HG03060 (cell line): ENCODE measurements around the gene NTHL1.

ENCODE experiments used
- ATAC-seq: cut with Tn5 transposase; IDR thresholded peaks from one replicate; pipeline ENCODE4 v1.9.1; 2021; ENCODE audit warnings: low read depth, moderate number of reproducible peaks; ENCODE audit not compliant: unreplicated experiment

Gene NTHL1

DNA sequence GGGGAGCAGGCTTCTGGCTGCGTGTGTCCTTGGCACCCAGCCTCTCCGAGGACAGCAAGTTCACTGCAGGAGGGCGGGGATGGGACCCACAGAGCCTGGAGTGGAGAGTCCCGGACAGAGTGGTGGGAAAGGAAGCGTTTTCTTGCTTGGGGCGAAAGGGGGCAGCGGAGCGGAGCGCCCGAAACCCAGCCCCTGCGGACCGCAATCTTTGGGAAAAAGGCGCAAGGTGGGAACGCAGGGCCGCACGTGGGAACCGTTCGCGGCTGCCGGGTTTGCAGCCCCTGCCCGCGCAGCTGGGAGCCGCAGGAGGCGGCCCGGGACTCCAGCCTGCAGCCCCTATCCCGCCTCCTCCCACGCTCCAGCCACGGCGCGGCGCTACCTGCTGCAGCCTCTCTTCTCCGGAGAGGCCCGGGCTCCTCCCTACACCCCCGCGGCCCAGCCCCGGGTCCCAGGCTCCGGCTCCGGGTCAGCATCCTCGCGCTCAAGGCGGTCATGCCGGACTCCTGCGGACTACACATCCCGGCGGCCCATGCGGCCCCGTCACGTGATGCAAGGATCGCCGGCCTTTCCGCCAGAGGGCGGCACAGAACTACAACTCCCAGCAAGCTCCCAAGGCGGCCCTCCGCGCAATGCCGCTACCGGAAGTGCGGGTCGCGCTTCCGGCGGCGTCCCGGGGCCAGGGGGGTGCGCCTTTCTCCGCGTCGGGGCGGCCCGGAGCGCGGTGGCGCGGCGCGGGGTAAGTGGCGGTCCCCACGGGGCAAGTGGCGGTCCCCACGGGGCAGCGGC, at the start of gene NTHL1, which contains the start of gene TSC2:
Gene NTHL1 (minus strand): TSS at position 505 of the 786 bp plus-strand sequence. CDS start 11 bp downstream, at position 494.
Gene TSC2 (plus strand): TSS at position 656 of the 786 bp plus-strand sequence. CDS start 631 bp downstream, outside the sequence.
- peak; percentile 94 for ATAC-seq

DNA sequence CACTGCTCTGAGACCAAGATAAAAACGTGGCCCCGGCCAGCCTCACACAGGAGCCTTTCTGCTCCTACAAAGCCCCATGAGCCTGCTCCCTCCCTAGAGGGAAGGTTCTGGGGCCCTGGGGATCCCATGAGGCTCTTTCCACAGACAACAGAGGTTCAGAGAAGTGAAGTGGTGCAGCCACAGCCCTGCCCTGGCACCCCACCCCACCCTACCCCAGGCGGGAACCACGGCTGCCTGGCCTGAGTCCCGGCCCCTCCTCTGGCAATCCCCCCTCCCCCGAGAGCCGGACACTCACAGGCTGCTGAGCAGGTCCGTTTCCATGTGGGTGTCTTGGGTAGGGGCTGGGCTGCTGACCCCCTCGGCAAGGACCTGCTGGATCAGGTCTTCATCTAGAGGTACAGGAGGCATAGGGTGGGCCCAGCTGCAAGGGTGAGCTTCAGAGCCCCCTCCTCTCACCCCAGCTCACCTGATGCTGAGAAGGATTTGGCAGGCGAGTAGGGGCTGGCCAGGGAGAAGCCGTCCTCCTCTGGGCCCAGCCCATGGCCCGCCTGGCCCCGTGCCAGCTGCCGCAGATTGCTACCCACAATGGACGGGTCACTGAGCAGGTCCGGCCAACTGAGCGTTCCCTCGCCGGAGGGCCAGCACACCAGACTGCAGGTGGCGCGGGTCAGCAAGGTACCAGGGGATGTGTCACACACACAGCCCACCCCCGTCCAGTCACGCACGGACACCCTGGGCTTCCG, 49.4 kb upstream of the NTHL1 start:
- no peak for ATAC-seq

DNA sequence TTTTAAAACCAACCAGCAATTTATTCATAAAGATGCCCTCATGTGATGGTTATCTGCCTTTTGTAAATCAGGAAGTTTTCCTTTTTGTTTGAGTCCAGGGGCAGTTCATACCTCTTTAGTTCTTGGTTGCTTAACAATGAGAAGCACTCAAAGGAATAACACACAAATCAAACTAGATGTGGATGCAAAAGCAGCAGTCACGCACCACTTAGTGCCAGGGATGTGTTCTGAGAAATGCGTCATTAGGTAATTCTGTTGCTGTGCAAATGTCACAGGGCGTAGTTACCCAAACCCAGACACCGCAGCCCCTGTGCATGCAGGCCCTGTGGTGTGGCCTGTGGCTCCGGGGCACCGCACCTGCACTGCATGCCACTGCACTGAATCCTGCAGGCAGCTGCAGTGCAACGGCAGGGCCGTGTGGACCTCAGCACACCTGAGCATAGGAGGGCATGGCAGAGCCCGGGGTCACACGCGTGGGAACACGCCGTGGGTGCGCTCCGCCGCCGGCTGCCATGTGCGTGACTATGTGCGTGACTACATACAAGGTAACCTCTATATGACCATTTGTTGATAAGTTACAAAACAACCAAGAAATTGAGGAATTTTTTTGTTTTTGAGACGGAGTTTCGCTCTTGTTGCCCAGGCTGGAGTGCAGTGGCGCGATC, 48.4 kb upstream of the NTHL1 start:
- no peak for ATAC-seq

DNA sequence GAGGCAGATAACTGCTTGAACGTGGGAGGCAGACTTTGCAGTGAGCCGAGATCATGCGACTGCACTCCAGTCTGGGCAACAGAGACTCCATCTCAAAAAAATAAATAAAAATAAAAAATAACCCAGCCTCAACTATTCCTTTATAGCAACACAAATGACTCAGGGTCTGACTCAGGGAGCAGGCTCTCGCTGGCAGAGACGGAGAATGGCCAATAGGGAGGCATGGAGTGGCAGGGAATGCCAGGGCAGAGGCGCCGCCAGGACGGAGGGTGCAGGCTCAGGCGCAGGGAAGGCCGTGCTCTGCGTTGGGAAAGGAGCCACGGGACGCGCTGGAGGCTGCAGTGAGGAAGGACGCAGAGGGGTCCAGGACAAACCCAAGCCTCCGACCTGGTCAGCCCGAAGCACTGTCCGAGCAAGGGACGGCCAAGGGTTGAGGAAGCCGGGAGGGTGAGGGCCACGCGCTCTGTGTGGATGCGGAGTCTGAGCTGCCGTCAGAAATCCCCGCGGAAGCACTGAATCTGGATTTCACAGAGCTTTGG, 47.8 kb upstream of the NTHL1 start:
- ATAC-seq = no peak

DNA sequence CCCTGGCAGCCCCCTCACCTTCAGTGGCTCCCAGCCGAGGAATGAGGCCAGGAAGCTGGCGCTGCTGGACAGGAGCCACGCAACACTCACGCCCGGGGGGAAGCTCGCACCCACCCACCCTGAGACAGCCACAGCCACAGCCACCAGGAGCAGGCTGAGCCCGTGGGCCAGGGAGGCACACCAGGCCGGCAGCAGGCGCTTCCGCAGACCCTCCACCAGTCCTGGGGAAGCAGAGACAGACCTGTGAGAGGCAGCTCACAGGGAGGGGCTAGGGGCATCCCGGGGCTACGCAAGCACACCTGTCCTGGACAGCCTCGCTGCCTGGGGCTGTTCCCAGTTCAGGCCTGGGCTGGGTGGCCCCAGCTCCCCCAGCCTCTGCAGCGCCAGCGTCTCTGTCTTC, 46.2 kb upstream of the NTHL1 start:
- no peak for ATAC-seq

DNA sequence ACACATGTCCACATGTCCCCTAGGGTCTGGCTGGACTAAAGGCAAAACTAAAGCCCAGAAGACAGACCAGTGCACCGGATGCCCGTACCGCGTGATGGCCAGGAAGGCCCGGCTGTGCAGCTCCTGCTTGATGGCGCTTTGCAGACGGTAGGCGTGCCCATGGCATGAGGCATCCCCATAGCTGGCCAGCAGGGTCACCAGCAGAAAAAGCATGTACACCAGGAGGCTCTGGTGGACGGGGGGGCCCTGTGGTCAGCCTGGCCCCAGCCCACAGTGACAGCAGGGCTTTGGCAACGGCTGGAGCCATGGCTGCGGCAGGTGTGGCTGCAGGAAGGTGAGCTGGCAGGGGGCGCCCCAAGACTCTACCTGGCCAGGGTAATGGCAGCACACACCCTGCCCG, 45.2 kb upstream of the NTHL1 start:
- no peak for ATAC-seq

DNA sequence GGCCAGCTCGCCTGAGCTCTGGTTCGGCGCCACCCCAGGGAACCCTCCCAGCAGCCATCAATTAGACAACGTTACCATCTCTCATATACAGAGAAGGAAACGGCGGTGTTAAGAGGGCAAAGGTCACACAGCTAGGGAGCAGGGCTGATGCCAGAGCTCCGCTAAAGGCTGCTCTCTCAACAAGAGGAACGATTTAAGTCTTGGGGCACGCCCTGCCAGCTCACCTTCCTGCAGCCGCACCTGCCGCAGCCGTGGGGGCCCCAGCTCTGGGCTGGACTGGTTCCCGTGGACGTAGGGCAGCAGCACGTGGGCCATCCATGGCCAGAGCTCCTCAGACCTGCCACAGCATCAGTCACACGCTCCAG, 44.6 kb upstream of the NTHL1 start:
- ATAC-seq = no peak

DNA sequence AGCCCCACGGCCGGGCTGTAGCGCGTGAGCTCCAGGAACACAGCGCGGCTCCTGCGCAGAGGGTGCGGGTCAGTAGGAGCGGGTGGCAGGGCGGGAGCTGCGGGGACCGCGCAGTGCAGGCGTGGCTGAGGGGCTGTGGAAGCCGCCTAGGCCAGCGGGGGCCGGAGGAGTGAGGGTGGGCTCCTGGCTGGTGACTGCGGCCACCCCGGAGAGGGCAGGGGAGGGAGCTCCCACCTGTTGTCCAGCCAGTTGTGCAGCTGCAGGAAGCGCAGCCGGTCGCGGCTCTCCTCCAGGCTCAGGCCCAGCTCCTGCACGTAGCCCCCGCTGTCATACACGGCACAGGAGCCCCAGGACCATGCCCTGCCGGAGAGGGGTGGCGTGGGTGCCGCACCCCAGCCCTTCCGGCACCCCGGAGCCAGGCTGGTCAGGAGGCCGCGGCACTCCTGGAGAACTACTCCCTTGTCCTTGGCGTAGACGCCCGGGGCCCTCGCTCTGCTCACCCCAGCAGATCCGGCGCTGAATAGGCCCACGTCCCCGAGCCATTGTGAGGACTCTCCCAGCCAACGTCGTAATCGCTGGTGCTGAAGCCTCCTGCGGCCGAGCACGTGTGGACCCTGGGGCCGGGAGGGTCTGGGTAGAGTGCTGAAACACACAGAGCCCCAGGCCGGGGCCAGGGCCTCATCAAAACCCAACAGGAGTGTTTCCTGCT, 44.1 kb upstream of the NTHL1 start:
- no peak for ATAC-seq

DNA sequence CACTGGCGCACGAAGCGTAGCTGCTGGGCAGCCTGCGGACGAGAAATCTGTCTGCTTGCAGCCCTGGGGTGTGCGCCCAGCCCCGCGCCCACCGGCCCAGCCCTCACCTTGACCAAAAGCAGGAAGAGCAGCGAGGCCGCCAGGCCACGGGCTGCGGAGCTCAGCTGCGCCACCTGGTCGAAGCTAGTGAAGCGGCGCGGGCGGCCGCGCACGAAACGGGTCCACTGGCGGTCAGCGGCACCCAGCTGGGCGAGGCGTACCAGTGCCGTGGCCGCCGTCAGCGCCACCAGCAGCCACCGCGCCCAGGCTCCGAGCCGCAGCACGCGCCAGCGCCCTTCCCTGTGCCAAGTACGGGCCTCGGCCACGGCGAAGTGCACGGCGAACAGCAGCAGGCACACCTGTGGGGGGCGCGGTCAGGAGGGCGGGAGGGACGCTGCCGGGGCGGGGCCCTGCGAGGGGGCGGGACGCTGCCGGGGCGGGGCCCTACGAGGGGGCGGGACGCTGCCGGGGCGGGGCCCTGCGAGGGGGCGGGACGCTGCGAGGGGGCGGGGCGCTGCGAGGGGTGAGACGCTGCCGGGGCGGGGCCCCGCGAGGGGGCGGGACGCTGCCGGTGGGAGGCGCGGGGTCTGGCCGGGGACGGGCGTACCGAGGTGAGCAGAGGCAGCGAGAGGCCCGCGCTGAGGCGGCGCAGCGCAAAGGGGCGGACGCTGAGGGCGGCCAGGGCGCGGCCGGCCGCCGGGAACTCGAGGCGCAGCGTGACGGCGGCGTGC, 43.3 kb upstream of the NTHL1 start:
- no peak for ATAC-seq

DNA sequence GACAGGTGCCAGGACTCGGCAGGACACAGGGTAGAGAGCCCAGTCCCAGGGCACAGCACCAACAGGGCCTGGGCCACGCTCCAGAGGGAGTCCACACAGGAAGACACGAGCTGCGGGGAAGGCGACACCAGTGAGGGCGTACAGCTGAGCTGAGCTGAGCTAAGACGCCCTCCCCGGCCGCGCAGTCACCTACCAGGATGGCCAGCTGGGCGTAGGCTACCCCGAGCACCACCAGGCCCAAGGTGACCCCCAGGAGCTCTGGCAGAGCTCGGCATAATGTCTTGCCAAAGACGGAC, 42.8 kb upstream of the NTHL1 start:
- ATAC-seq = no peak

DNA sequence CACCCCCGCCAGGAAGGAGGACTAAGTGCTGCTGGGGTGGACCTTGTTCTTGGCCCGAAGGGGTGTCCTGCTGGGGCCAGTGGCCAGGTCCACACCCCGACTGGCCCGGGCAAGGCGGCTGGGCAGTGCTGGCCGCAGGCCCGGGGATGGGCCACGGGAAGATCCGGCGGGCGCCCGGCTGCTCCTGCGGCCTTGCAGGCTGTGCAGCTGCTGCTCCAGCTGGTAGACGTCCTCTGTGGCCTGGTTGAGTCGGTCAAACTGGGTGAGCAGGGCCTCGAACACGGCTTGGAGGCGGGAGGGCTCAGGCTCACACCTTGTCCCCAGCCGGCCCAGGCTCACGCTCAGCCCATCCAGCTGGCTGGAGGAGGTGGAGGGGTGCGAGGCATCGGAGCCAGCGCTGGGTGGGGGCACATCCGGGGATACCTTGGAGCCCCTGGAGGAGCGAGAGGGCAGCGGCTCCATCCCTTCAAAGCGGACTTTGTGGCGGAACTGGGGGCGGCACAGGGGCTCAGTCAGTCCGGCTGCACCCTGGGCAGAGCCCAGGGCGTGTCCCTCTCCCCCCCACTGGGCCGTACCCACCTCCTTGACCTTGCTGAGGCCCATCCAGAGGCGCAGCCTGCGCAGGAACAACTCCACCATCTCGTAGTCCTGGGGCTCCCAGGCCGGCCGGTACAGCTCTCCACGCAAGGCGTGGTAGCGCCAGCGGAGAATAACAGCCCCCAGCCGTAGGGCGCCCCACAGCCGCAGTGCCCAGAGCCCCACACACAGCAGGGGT, 42.3 kb upstream of the NTHL1 start:
- ATAC-seq = no peak

DNA sequence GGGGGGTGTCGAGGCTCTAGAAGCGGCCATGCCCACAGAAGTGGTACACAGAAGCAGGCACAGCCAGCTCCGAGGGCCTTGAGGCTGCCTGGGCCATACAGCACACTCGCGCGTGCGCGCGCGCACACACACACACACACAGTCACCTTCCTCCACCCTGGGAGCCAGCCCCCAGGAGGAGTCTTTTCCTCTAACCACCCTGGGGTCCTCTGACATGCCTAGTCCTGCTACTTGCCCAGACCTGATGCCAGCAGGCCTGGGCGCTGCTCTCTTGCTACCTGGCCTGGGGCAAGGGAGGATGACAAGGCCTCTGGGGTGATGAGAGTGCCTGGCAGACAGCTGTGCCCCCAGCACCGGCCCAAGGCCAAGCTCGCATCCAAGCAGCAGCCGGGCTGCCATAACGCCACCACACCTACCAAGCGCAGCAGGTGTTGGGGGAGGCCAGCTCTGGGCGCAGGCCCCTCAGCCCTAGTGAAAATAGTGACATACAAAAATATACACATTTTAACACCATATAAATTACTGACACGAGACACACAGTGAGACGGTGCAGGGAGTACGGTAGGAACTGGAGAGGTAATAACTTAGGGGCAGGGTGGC, 41.2 kb upstream of the NTHL1 start:
- ATAC-seq = no peak

DNA sequence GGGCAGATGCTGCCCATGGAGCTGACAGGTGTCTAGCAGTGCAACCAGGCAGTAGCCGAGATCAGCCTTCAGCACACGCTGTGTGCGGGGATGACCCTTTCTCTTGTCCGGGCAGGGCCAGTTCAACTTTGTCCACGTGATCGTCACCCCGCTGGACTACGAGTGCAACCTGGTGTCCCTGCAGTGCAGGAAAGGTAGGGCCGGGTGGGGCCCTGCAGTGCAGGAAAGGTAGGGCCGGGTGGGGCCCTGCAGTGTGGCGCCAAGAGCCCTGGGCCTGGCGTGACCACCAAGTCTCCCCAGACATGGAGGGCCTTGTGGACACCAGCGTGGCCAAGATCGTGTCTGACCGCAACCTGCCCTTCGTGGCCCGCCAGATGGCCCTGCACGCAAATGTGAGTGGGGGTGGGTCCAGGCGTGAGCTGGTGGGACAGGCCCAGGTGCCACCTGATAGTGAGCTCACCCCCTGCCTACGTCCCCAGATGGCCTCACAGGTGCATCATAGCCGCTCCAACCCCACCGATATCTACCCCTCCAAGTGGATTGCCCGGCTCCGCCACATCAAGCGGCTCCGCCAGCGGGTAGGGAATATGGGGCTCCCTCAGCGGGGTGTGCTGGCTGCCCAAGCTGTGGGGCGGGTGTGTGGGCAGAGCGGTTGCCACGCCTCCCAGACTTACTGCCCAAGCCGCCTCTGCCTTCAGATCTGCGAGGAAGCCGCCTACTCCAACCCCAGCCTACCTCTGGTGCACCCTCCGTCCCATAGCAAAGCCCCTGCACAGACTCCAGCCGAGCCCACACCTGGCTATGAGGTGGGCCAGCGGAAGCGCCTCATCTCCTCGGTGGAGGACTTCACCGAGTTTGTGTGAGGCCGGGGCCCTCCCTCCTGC, 40.4 kb upstream of the NTHL1 start:
- ATAC-seq = no peak

DNA sequence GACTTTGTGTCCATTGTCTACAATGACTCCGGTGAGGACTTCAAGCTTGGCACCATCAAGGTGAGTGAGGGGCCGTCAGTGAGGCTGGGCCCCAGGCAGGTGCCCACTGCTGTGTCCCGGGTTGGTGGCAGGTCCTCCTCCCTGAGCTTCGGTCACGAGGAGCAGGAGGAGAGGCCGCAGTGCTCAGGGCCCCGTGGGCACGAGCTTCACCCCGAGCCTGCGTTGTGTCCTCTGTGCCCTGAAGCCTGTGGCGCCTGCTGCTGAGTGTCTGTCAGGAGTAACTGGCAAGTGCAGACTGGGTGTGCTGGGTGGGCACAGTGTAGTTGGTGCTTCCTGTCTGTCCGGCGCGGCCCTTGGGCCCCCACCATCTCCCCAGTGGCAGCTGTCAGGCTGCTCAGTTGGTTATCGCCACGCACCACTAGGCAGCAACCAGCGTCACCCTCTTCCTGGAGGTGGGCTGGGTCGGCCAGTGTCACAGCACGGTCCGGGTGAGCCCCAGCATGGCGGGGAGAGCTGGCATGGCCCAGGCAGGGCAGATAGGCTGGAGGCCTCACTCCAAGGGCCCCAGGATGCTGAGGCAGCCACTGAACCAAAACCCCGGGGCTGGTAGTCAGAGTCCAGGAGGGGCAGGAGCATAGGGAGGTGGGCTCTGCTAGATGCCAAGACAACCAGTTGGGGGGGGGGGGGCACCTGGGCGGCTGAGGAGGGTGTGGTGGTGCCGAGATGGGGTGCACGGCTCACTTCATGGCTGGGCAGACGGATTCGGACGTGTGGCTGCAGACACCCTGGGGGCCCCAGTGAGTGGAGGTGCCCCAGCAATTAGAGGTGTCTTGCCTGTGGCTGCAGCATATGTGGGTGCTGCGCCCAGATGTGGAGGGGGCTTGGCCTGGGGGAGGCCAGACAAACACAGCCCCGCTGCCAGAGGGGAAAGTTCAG, 39.4 kb upstream of the NTHL1 start:
- no peak for ATAC-seq

DNA sequence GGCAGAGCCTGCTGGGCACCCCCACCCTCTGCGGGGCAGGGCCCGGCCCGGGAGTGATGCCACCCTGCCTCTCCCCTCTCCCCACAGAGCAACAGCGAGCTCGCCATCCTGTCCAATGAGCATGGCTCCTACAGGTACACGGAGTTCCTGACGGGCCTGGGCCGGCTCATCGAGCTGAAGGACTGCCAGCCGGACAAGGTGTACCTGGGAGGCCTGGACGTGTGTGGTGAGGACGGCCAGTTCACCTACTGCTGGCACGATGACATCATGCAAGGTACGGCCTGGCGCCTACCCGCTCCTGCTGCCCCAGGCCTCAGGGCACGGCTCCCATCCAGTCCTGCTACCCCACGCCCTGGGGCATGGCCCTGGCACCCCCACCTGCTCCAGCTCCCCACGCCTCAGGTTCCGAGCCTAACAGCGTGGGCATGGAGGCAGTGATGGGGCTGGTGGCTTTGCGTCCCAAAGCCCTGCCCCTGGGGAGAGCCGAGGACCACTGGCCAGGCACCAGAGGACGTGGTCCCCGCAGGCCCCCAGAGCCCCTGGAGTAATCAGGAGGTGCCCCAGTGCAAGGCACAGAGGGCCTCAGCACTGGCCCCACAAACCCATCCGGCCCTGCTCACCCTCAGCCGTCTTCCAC, 38.6 kb upstream of the NTHL1 start:
- ATAC-seq = no peak

DNA sequence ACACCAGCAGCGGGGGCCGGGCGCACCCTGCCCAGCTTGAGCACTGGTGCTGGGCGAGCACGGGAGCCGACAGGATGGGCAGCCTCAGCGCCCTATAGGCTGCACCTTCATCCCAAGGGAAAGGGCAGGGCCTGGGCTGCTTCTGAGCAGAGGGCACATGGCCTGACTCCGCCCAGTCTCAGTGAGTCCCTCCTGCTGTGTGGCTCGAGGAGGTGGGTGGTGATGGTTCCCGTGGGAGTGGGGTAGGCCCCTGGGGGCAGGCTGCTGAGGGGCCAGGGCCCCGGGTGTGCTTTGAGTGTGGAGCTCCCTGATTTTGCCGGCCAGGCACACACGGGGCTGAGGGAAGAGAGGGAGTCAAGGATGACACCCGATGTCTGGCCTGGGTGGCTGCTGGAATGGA, 38.0 kb upstream of the NTHL1 start:
- no peak for ATAC-seq
